Loucy (cell line): ENCODE data around the gene ARAP3.

Source experiments
- H2AFZ ChIP-seq: fragments of 200-600 bp; sonication (generic); 2 replicates; pipeline ENCODE4 v1.6.0; 2016; ENCODE audit warnings: antibody characterized with exemption, mild to moderate bottlenecking, low read length, moderate library complexity
- H3F3A ChIP-seq: fragments of 200-600 bp; 2 replicates; pipeline ENCODE4 v1.6.0; 2016; ENCODE audit warnings: antibody characterized with exemption, low read depth, mild to moderate bottlenecking
- H3K27me3 ChIP-seq: fragments of 200-600 bp; sonication (generic); 2 replicates; pipeline ENCODE4 v1.6.1; 2014; ENCODE audit warnings: low read length, mild to moderate bottlenecking; ENCODE audit not compliant: insufficient read depth, poor library complexity, severe bottlenecking
- H3K36me3 ChIP-seq: fragments of 200-600 bp; sonication (generic); 2 replicates; pipeline ENCODE4 v1.6.1; 2016; ENCODE audit warnings: low read length; ENCODE audit not compliant: insufficient read depth
- H3K4me1 ChIP-seq: fragments of 200-600 bp; sonication (generic); 2 replicates; pipeline ENCODE4 v1.5.1; 2014; ENCODE audit warnings: low read length, mild to moderate bottlenecking; ENCODE audit not compliant: insufficient read depth, poor library complexity, severe bottlenecking
- H3K4me2 ChIP-seq: fragments of 200-600 bp; sonication (generic); 2 replicates; pipeline ENCODE4 v1.6.0; 2014; ENCODE audit warnings: antibody characterized with exemption, low read length, low read depth, mild to moderate bottlenecking; ENCODE audit not compliant: poor library complexity, severe bottlenecking
- H3K4me3 ChIP-seq: fragments of 200-600 bp; sonication (generic); 2 replicates; pipeline ENCODE4 v1.5.1; 2014; ENCODE audit warnings: low read length, mild to moderate bottlenecking, mixed read lengths; ENCODE audit not compliant: poor library complexity, severe bottlenecking
- H3K79me2 ChIP-seq: fragments of 200-600 bp; sonication (generic); 2 replicates; pipeline ENCODE4 v1.6.1; 2014; ENCODE audit warnings: low read length; ENCODE audit not compliant: insufficient read depth
- H3K9ac ChIP-seq: fragments of 200-600 bp; sonication (generic); 2 replicates; pipeline ENCODE4 v1.6.0; 2014; ENCODE audit warnings: mild to moderate bottlenecking, low read depth, low read length, moderate library complexity; ENCODE audit not compliant: poor library complexity, severe bottlenecking
- H3K9me2 ChIP-seq: fragments of 200-600 bp; sonication (generic); replicated peaks from 2 replicates; pipeline ENCODE4 v1.6.1; 2016; ENCODE audit warnings: low read depth, low read length, mixed read lengths
- H3K9me3 ChIP-seq: fragments of 200-600 bp; sonication (generic); 2 replicates; pipeline ENCODE4 v1.6.1; 2014; ENCODE audit warnings: mild to moderate bottlenecking, antibody characterized with exemption, low read length, low read depth; ENCODE audit not compliant: insufficient read depth
- H4K20me1 ChIP-seq: fragments of 200-600 bp; sonication (generic); 2 replicates; pipeline ENCODE4 v1.6.0; 2014; ENCODE audit warnings: antibody characterized with exemption, low read length, mild to moderate bottlenecking; ENCODE audit not compliant: insufficient read depth, poor library complexity, severe bottlenecking
- EZH2phosphoT487 ChIP-seq: fragments of 200-600 bp; IDR thresholded peaks from 2 replicates; pipeline ENCODE4 v1.6.1; 2018; ENCODE audit warnings: antibody characterized with exemption, mild to moderate bottlenecking, moderate library complexity, borderline replicate concordance
- TF ChIP-seq, protein P1 (sequence below): fragments of 200-600 bp; sonication (generic); conservative IDR thresholded peaks from 2 replicates; pipeline ENCODE4 v1.5.1; 2014; ENCODE audit warnings: mild to moderate bottlenecking, antibody characterized with exemption, low read length

ARAP3 gene

DNA sequence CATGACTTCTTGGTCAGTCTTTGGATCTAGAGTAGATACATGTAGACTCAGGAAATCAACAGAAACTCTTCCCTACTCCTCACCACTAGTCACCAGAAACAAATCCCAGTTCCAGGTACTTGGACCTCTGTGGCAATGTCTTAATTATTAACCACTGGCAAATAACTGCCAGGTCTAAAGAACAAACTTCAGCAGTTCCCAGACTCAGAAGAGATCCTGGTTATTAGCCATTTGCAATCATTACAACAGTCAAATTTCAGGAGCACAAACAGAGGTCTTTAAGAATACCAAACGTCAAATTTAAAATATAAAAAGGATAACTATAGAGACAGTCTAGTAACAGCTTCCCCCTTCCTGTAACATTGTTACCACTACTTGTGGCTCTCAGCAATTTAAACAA is 73.5 kb downstream of the ARAP3 start:
- Histone ChIP-seq H3K79me2 (peaks cover 86% of the 10 kb centered on the region), H2AFZ (no peak overlapping the region), H3K9me2 (no peaks in the 10 kb centered on the region), H3K9ac (peak overlapping the region; percentile 73), H4K20me1 (peaks cover 22% of the 10 kb centered on the region), H3K4me2 (peak overlapping the region; percentile 73), H3K4me1 (peaks cover 84% of the 10 kb centered on the region), H3K36me3 (no peaks in the 10 kb centered on the region), H3K9me3 (no peaks in the 10 kb centered on the region), H3K4me3 (peak overlapping the region; percentile 60), H3K27me3 (no peaks in the 10 kb centered on the region), H3F3A (peaks cover 30% of the 10 kb centered on the region)
- no peak for TF ChIP-seq EZH2phosphoT487
- TF ChIP-seq, protein P1, sequence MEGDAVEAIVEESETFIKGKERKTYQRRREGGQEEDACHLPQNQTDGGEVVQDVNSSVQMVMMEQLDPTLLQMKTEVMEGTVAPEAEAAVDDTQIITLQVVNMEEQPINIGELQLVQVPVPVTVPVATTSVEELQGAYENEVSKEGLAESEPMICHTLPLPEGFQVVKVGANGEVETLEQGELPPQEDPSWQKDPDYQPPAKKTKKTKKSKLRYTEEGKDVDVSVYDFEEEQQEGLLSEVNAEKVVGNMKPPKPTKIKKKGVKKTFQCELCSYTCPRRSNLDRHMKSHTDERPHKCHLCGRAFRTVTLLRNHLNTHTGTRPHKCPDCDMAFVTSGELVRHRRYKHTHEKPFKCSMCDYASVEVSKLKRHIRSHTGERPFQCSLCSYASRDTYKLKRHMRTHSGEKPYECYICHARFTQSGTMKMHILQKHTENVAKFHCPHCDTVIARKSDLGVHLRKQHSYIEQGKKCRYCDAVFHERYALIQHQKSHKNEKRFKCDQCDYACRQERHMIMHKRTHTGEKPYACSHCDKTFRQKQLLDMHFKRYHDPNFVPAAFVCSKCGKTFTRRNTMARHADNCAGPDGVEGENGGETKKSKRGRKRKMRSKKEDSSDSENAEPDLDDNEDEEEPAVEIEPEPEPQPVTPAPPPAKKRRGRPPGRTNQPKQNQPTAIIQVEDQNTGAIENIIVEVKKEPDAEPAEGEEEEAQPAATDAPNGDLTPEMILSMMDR: no peak

DNA sequence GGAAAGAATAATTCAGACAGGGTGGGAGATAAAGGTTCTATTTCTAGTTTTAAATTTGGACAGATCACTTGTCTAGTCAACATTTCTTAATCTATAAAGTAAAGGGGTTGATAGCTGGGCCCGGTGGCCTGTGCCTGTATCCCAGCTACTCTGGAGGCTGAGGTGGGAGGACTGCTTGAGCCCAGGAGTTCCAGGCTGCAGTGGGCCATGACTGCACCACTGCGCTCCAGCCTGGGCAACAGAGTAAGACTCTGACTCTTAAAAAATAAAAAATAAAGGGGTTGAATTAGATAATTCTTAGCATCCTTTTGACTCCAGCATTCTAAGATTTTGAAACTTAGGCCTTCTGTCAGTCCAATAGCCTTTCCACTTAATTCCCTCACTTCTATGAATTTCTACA is 74.0 kb downstream of the ARAP3 start:
- Histone ChIP-seq H3K4me3 (peak overlapping the region; percentile 60), H3K9me3 (no peaks in the 10 kb centered on the region), H3F3A (peaks cover 30% of the 10 kb centered on the region), H3K36me3 (no peaks in the 10 kb centered on the region), H3K4me2 (peak overlapping the region; percentile 73), H2AFZ (no peak overlapping the region), H3K79me2 (peaks cover 86% of the 10 kb centered on the region), H3K9me2 (no peaks in the 10 kb centered on the region), H3K9ac (peak overlapping the region; percentile 73), H4K20me1 (peaks cover 22% of the 10 kb centered on the region), H3K4me1 (peaks cover 84% of the 10 kb centered on the region), H3K27me3 (no peaks in the 10 kb centered on the region)
- TF ChIP-seq EZH2phosphoT487: no peak
- TF ChIP-seq, protein P1: no peak

DNA sequence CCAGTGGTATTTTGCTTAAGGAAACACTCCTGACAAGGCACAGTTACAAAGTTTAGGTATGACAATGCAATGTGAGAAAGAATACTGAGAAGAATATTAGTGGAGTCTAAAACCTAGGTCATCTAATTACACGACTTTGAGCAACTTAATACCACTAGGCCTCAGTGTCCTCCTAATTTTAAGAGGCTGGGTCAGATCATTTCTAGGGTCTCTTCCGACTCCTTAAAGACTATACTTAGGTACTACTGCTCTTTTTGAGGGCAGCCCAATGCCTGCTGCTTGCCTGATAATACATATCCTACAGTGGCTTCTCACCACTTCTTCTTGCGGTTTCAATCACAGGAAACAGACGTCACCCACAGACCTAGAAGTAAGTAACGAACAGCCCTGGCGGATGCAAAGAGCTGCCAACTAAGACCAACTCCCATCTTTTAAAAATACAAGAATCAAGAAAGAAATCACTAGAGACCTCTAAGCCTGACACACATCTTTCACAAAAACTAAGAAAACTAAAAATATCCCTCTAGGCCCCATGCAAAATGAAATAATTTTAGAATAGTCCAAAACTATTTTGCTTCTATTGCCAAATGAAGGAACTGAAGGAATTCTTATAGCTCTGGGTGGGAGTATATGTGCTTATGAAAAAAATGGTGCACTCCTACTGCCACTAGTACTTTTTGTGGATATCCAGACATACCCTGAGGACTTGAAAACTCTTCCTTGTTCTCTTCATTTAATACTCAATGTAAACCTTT is 76.3 kb downstream of the ARAP3 start:
- Histone ChIP-seq H3F3A (peaks cover 30% of the 10 kb centered on the region), H3K4me2 (peak overlapping the region; percentile 73), H3K9me2 (no peaks in the 10 kb centered on the region), H3K4me1 (peaks cover 80% of the 10 kb centered on the region), H3K36me3 (no peaks in the 10 kb centered on the region; the same call in 1 of the 2 replicates), H3K9me3 (no peaks in the 10 kb centered on the region), H3K27me3 (no peaks in the 10 kb centered on the region), H3K79me2 (peaks cover 86% of the 10 kb centered on the region), H3K4me3 (peak overlapping the region; percentile 60), H3K9ac (peak overlapping the region; percentile 73), H2AFZ (no peak overlapping the region), H4K20me1 (peaks cover 30% of the 10 kb centered on the region)
- no peak for TF ChIP-seq EZH2phosphoT487
- TF ChIP-seq, protein P1: no peak
